Activated CD4-positive, alpha-beta T cell treated with anti-CD3 and anti-CD28 coated beads, Interleukin-2, amount 50 U/mL, for 1 hour (primary cell): Measurements from ENCODE around the gene TCHH.
"Not testable (repeated sequence)": the region's sequence is repeated elsewhere in the genome, so short reads cannot be mapped to it uniquely, and the experiment has no call there.

Source experiments
- DNase-seq: peaks from one replicate; pipeline ENCODE4 v3.0.0-alpha.2; 2020

Gene TCHH

GRCh38 chr1:152112101-152112884 is 3.0 kb downstream of the TCHH start:
- DNase-seq = no peak

DNA sequence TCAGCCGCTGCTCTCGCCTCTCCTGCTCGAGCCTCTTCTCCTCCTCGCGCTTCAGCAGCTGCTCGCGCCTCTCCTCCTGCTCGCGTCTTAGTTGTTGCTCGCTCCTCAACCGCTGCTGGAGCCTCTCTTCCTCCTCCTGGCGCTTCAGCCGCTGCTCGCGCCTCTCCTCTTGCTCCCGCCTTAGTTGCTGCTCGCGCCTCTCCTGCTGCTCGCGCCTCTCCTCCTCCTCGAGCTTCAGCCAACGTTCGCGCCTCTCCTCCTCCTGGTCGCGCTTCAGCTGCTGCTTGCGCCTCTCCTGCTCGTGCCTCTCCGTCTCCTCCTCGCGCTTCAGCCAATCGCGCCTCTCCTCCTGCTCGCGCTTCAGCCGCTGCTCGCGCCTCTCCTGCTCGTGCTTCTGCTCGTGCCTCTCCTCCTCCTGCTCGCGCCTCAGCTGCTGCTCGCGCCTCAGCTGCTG is 3.7 kb downstream of the TCHH start:
- DNase-seq = no peak

GRCh38 chr1:152110860-152111514 is 4.3 kb downstream of the TCHH start:
- no peak for DNase-seq

- no peak for DNase-seq
Observed at GRCh38 chr1:152110365-152110859, 4.8 kb downstream of the TCHH start.

DNA sequence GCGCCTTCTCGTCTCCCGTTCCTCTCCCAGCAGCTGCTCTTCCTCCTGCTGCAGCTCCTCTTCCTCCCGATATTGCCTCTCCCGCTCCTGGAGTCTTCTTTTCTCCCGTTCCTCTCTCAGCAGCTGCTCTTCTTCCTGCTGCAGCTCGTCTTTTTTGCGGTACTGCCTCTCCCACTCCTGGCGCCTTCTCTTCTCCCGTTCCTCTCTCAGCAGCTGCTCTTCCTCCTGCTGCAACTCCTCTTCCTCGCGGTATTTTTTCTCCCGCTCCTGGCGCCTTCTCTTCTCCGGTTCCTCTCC is 5.3 kb downstream of the TCHH start:
- DNase-seq = no peak

- DNase-seq = no peak
Observed at GRCh38 chr1:152109231-152109997, 5.8 kb downstream of the TCHH start.

- no peak for DNase-seq
Observed at GRCh38 chr1:152108882-152109222, 6.4 kb downstream of the TCHH start.

GRCh38 chr1:152107984-152108881 is 7.0 kb downstream of the TCHH start:
- no peak for DNase-seq

DNA sequence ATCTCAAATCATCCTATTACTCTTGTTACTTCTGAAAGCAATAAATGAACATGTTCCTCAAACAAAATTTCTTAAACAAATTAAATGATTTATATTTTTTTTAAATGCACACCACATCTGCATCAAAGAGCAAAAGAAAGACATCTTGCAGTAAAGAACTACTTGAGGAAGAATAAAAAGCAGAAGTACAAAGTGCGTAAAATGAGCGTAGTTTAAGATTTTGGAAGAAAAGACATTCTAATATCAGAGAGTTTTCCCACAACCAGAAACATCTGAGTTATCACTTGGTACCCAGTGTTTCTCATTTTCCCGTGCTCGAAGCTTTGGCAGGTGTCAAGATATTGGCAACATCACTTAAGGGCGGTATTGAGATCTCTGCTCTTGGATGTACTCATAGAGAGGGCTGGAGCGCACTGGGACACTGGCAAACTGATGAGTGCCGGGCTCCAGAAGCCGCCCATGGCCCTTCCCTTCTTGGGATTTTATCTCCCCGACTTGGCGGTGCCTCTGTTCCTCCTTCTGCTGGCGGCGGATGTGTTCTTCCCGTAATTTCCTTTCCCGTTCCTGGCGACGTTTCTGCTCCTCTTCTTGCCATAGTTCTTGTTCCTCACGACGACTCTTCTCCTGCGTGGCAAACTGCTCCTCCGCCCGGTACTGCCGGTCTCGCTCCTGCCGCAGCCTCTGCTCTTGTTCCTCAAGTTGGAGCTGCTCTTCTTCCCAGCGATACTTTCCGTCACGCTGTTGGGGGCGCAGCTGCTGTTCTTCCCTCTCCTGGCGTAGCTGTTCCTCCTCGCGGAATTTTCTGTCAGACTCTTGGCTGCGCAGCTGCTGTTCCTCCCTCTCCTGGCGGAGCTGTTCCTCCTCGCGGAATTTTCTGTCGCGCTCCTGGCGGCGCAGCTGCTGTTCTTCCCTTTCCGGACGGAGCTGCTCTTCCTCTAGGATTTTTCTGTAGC is 7.9 kb downstream of the TCHH start:
- DNase-seq = no peak

GRCh38 chr1:152104854-152105253 is 10.4 kb downstream of the TCHH start:
- no peak for DNase-seq

GRCh38 chr1:152096931-152097330 is 18.3 kb downstream of the TCHH start:
- DNase-seq = no peak

DNA sequence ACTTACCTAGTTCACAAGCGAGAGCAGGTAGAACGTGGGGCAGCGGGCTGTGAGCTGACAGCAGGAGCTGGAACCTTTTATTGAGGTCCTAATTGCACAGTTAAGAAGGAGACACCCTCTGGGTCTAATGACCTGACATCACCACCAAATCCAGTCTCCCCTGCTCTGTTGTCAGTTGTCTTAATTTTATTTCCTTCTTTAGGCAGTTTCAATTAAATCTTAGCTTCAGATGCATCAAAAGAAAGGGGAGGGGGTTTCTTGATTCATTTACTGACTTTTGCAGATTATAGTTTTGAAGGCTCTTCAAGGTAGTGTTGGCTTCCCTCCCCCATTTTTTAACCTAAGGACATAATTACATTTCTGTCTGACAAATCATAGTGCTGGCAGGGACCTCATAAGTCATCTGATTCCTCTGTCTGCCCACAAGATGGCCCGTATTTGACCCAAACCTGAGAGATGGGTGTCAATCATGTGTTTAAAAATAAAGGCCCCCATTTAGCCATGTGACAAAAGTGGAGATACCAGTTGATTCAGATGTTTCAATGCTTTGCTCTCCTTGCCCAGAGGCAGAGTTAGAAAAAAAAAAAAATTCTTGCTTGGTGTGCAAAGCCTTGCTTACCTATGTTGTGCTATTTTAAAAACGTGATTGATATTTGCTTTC is 26.1 kb downstream of the TCHH start, which contains the start of gene TCHHL1:
Gene TCHHL1, minus strand, starts transcription at position 51 of the 661 bp plus-strand sequence. CDS start 921 bp downstream, outside the sequence.
- no peak for DNase-seq

GRCh38 chr1:152086760-152087159 is 28.5 kb downstream of the TCHH start:
- no peak for DNase-seq

DNA sequence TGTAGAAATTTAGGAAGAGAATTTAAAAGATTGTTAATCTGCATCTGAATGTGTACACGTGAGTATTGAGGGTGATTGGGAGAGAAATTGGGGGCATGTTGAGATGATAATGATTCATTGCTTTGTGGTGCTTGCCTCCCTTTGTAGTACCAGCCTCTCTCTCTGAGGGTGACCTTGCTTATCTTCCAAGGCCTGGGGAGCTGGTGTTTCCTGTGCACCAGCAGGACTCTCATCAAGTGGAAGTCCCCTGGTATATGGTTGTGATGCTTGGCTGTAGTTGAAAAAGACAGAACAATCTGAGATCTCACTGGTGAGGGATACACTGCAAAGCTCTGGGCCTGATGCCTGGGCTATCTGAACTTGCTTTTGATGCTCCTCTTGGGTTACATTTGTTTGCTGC is 30.4 kb downstream of the TCHH start:
- DNase-seq = no peak

DNA sequence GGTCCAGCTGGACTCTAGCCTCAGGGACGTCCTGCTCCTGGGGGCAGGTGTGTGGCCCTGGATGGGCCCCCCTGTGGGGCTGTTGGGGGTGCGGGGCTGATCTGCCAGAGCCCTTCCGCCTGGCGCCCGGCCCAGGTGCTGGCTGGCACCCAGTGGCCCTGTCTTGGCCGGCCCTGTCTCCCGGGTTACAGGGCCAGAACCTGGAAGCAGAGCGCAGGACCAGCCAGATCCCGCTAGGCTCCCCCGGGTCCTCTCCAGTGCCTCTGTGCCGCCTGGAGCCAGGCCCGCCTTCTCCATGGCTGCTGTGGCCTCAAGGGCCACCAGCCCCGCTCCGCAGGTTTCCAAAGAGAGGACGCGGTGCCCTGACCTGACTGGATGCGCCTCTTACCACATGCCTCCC is 34.2 kb downstream of the TCHH start:
- not testable (repeated sequence) for DNase-seq

GRCh38 chr1:152080494-152080893 is 34.8 kb downstream of the TCHH start:
- DNase-seq = not testable (repeated sequence)

- DNase-seq = no peak
Observed at GRCh38 chr1:152078831-152079441, 36.3 kb downstream of the TCHH start.

- no peak for DNase-seq
Observed at GRCh38 chr1:152072311-152072710, 42.9 kb downstream of the TCHH start.

GRCh38 chr1:152071123-152071522 is 44.1 kb downstream of the TCHH start:
- DNase-seq = no peak

DNA sequence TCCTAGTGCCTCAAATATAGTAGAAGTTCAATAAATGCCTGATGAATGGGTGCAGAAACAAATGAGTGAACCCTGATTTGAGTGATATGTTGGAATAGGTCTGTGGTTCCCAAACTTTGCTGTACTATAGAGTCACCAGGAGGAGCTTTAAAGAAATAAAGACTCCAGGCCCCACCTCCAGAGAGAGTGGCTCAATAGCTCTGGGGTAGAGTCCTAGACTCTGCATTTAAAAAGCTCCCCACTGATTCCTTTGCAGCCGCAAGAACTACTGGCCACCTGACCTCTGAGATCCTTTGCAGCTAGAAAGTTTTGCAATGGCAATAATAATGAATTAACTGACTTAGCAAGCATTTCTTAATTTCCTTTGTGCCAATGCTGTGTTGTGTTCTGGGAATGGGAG is 47.3 kb downstream of the TCHH start:
- DNase-seq = no peak
